ENCODE data around the gene PCDHA1. TPM values are rescaled to one million over a fixed set of nuclear protein-coding genes. Genes with fewer than 3 reads are reported as not detected.

The PCDHA1 gene
- total RNA-seq, 4 donors from 2014 or later = not detected

- H3K4me3 ChIP-seq (ENCODE audit: low read depth, poor library complexity, severe bottlenecking) = peak within 1 kb of the TSS; percentile 11
- no peak for TF ChIP-seq CTCF (IDR thresholded peaks at IDR 0.05)
- no peak for TF ChIP-seq POLR2A (IDR thresholded peaks at IDR 0.05)
- intact Hi-C loops (cut with DNase I; ENCODE audit: low total_unique reads) = no loop called here
- no peak for DNase-seq (ENCODE audit: low spot score in 2 of 2)
- WGBS, 2 donors = 16 to 30% methylated on average over 43 to 44 of the region's 44 CpGs
These were observed 70.1 kb downstream of the PCDHA1 start, which contains the start of gene PCDHA10 for GRCh38 chr5:140855772-140856674. TSS of gene PCDHA10 (plus strand) at chr5:140855897. CDS start at chr5:140856049, 152 bp downstream.

GRCh38 chr5:140857177-140857986 lies 71.4 kb downstream of the PCDHA1 start:
- 58 to 60% methylated on average over 79 to 92 of the region's 94 CpGs for WGBS, 2 donors
- intact Hi-C loops (cut with DNase I; ENCODE audit: low total_unique reads) = no loop called here
- no peak for DNase-seq (ENCODE audit: low spot score in 2 of 2)
- TF ChIP-seq CTCF (IDR thresholded peaks at IDR 0.05) (no peak), POLR2A (IDR thresholded peaks at IDR 0.05) (no peak)
- no peak overlapping the region for H3K4me3 ChIP-seq (ENCODE audit: low read depth, poor library complexity, severe bottlenecking)

- TF ChIP-seq CTCF (IDR thresholded peaks at IDR 0.05) (no peak), POLR2A (IDR thresholded peaks at IDR 0.05) (no peak)
- 73 to 77% methylated on average over 6 to 12 of the region's 22 CpGs for WGBS, 2 donors
- H3K4me3 ChIP-seq (ENCODE audit: low read depth, poor library complexity, severe bottlenecking) = no peak overlapping the region
- intact Hi-C loops (cut with DNase I; ENCODE audit: low total_unique reads) = no loop called here
- DNase-seq (ENCODE audit: low spot score in 2 of 2) = no peak
These were observed 72.0 kb downstream of the PCDHA1 start for GRCh38 chr5:140857987-140858240.

- TF ChIP-seq POLR2A (IDR thresholded peaks at IDR 0.05) (no peak), CTCF (IDR thresholded peaks at IDR 0.05) (no peak)
- intact Hi-C loops (cut with DNase I; ENCODE audit: low total_unique reads) = no loop called here
- DNase-seq (ENCODE audit: low spot score in 2 of 2) = no peak
- 45 to 52% methylated on average over 52 to 75 of the region's 76 CpGs for WGBS, 2 donors
- no peak overlapping the region for H3K4me3 ChIP-seq (ENCODE audit: low read depth, poor library complexity, severe bottlenecking)
These were observed 76.7 kb downstream of the PCDHA1 start for GRCh38 chr5:140862441-140863295.

- no peak for TF ChIP-seq CTCF (IDR thresholded peaks at IDR 0.05)
- TF ChIP-seq POLR2A (IDR thresholded peaks at IDR 0.05) = no peak
- H3K4me3 ChIP-seq (ENCODE audit: low read depth, poor library complexity, severe bottlenecking) = no peak within 1 kb of the TSS
- no peak for DNase-seq (ENCODE audit: low spot score in 2 of 2)
- intact Hi-C loops (cut with DNase I; ENCODE audit: low total_unique reads) = no loop called here
- 15 to 22% methylated on average over 41 of the region's 41 CpGs for WGBS, 2 donors
These were observed 83.0 kb downstream of the PCDHA1 start, which contains the start of gene PCDHA11 for GRCh38 chr5:140868721-140869554. TSS of gene PCDHA11 (plus strand) at chr5:140868957. CDS start at chr5:140869104, 147 bp downstream.

All from lower leg skin (tissue), 4 donors.